Right renal cortex interstitium (tissue), 3 donors: ENCODE data around the gene FRMD3. TPM values are rescaled to one million over a fixed set of nuclear protein-coding genes. Genes with fewer than 3 reads are reported as not detected.
A peak's percentile ranks its signal among the peaks of the same experiment; 100 is the strongest.

Experiments used
- DNase-seq, 3 donors: peaks; one replicate each; pipeline ENCODE4 v3.0.0-alpha.2; 2013; ENCODE audit warnings: low read depth in 3 of 3, low spot score in 2 of 3
- polyA plus RNA-seq, 3 donors: library from polyadenylated mRNA; unstranded; fragments of 120-200 nt; gene quantifications; one replicate each; pipeline ENCODE4 v1.2.1, GENCODE V29; 2013; ENCODE audit not compliant: insufficient read length in 3 of 3

Gene FRMD3
- polyA plus RNA-seq: 10 to 100 TPM; 22.8 to 27.0 (median 26.8) TPM

DNA sequence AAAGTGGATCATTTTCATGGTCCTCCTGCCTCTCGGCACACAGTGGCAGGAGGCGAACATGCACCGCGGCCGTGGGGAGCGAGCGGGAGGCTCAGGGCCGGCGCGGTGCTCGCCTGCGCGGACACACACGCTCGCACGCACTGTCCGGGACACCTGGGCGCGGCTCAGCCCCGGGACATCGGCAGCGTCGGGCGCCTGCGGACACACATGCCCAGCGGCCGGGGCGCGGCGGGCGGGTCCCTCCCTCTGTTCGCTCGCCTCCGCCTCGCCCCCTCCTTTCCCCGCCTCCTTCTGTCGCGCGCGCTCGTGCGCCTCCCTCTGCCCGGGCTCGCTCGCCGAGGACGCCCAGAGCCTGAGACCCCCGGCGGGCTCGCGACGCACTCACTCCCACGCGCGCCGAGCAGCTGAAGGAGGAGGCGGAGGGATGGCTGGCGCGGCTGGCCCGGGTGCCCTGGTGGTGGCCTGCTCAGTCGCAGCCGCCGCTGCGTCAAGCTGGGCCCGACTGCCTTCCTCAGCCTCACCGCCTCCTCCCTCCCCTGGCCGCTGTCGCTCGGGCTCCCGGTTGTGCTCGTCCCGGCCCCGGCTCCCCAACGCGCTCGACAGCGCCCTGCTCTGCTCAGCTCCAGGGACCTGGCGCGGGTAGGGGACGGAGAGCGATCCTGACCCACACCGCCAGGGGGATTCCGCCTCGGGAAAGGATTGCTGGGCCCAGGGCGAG, at the start of gene FRMD3:
Gene FRMD3, minus strand, starts transcription at position 230 of the 718 bp plus-strand sequence. Its CDS starts 170 bp downstream, at position 60.
- peak in 2 of 3 donors; percentile 52 to 66 for DNase-seq

DNA sequence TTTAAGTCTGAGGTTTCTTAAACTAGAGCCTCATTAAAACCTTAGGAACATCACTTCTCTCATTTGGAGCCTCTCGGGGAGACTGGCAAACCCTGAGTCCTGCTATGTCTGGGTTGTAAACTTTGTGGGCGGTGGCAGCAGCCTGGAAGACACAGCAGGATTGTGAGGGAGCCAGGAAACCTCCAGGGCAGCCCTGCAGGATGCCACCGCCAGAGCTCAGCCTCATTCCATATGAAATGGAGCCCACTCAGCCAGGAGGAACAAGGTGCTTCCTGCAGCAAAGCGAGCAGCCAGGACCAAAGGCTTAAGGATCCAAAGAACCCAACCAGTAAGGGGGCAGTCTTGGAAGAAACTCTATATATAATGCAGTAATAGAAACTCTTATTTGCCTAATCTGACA, 46.8 kb upstream of the FRMD3 start:
- DNase-seq: no peak

- peak in 2 of 3 donors; percentile 23 to 29 for DNase-seq
Measured at GRCh38 chr9:83583151-83584014, 45.2 kb upstream of the FRMD3 start.

DNA sequence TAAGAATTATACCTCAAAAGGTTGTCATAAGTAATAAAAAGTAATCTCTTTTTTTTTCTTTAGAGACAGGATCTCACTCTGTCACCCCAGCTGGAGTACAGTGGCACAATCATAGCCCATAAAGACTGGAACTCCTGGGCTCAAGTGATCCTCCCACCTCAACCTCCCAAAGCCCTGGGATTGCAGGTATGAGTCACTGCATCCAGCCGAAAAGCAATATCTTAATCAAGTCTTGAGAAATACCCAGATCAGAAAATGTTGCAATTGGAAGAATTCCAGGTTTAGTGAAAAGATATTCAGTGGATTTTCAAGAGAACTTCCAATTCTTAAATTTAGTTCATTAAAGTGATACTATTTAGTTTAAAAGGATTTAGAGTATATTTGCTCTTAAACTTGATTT, 43.8 kb upstream of the FRMD3 start:
- no peak for DNase-seq

- no peak for DNase-seq
Measured at GRCh38 chr9:83574482-83574881, 36.3 kb upstream of the FRMD3 start.

DNA sequence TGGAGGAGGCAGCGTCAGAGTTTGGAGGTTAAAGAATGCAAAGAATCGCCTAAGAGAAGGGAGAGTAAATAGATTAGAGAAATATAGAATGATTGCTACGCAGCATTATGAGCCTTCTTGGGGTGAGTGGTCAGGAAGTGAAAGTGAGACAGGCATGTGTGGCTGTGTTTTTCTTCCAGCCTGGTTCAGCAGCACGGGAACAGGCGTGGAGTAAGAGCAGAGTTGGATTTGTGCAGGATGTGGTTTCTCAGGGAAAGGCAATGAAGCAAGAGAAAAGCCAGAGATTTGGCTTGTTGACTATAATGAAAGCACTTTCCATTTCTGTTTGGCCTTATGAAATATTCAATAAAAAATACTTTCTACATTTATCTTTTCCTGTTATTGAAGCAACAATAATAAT, 34.3 kb upstream of the FRMD3 start:
- no peak for DNase-seq

GRCh38 chr9:83570359-83570758, 32.2 kb upstream of the FRMD3 start:
- DNase-seq: no peak

- no peak for DNase-seq
Measured at GRCh38 chr9:83569326-83569725, 31.1 kb upstream of the FRMD3 start.

- no peak for DNase-seq
Measured at GRCh38 chr9:83563360-83563759, 25.2 kb upstream of the FRMD3 start.

DNA sequence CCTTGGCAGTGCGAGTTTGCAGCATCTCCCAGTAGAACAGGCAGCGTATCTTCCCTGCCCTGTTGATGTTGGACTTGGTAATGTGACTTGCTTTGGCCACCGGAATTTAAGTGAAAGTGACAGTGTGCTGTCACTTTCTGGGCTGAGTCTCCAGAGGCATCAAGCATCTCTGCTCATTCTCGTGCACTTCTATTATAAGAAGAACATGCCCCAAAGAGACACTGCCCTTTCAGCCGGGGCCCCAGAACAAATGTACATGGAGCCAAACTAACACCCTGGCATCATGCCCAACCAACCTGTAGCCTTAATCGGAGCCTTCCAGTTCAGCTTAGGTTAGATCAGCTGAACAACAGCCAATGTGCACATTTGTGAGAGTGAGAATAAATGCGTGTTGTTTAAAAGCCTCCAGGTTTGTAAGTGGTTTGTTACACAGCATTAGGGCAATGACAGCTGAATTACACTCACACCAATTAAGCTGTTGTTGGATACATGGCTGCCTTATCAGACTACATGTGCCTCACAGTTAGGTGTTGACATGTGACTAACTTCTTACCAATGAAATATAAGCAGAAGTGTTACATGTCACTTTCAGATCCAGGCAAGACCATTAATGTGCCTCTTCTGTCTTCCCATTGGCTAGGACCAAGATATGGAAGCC, 22.1 kb upstream of the FRMD3 start:
- DNase-seq: no peak

GRCh38 chr9:83557771-83558170, 19.6 kb upstream of the FRMD3 start:
- DNase-seq: no peak

DNA sequence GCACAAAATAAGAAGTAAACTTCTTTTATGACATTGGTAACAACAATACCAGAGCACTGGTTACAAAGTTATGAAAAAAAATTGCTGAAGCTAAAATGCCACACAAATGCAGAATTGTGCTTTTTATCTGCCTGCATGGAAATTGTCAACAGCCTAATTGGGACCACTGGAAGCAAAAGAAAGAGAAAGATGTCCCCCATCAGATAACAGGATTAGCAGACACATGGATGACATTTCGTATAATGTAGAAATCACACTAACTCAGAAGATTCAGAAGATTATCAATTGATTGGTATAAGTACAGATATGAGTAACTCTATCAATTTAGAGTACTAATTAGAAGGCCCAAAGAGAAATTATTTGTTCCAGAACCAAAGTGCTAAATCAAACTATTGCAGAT, 19.1 kb upstream of the FRMD3 start:
- DNase-seq: no peak

- DNase-seq: no peak
Measured at GRCh38 chr9:83554278-83554677, 16.1 kb upstream of the FRMD3 start.

GRCh38 chr9:83544002-83544698, 5.9 kb upstream of the FRMD3 start:
- no peak for DNase-seq

- no peak for DNase-seq
Measured at GRCh38 chr9:83538890-83539238, 663 bp upstream of the FRMD3 start.

DNA sequence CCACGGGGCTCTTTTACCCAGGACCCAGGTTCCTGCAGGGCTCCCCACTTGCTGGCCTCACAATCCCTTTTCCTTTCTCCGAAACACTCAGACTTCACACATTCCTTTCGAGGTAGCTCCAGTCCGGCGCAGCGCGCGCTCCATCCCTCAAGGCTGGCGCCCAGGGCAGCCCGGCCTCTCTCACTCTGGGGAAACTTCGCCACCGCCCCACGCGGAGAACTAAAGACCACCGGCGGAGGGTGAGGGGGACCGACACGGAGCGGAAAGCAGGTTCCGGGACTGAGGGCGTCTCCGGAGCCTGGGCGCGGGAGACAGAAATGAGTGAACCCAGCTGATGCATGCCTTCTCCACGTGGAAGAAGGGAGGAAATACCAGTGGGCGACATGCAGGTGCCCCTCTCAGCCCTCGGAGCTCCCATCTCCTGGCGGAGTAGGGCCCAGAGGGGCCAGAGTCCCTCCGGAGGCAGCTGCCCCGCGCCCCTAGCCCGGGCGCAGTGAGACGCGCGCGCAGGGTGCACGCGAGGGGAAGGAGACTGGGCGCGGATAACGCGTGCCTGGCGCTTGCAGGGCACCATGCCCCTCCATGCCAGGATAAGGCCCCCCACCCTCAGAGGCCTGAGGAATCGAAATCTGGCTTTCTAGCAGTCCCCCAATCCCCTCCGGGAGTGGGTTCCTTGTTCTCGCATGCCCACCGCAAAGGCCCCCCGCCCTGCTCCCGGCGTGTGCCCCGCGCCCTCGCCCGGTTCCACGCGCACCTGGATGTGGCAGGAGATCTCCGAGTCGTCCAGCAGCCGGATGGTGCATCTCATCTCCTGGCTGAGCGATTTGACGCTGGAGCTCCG, 650 bp downstream of the FRMD3 start:
- no peak for DNase-seq

- no peak for DNase-seq
Measured at GRCh38 chr9:83536332-83536731, 1.9 kb downstream of the FRMD3 start.

DNA sequence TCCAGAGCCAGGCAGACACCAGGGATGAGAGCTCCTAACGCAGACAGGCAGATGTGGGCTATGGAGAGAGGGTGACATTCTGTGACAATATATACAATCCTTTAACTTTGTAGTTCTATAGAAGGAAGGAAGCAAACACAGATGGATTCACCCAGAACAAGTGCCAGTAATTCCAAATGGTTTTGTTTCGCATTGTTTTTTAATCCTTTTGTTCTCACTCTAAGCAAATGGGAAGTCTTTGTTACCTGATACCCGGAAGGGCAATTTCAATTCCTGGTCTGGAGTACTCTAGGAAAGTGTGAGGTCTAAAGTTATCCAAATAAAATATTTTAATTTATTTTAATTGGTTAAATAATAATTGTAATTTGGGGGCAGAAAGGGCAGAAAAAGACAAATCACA, 2.5 kb downstream of the FRMD3 start:
- DNase-seq: no peak

DNA sequence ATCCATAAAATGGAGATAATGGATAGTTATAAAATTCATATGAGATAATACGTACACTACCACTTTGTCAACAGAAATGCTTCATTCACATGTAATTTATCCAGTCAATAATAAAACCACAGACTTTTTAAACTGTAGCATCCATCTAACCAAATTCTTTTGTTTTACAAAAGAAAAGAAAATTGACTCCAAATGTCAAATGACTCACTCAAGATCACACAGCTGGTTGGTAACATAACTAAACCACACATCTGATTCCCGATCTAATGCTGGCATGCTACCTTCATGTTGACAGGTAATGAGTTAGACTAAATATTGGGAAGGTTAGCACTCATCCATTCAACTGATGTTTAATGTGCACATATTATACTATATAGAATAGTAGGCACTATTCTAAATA, 4.9 kb downstream of the FRMD3 start:
- no peak for DNase-seq

GRCh38 chr9:83526901-83527300, 11.3 kb downstream of the FRMD3 start:
- DNase-seq: no peak
